Activated CD8-positive, alpha-beta T cell treated with anti-CD3 and anti-CD28 coated beads for 36 hours (primary cell): ENCODE results near the gene HELZ. TPM values are rescaled to one million over a fixed set of nuclear protein-coding genes. Genes with fewer than 3 reads are reported as not detected.

Experiments
- ATAC-seq: fragments of 200-7000 bp; cut with Tn5 transposase; one replicate; pipeline ENCODE4 v1.10.0; 2021; ENCODE audit warnings: mild to moderate bottlenecking, moderate library complexity
- CTCF ChIA-PET: fragments of 350-600 bp; sonication (Branson Sonifier 250); formaldehyde crosslinking; loops from one replicate; lab custom pipeline; 2021; ENCODE audit warnings: antibody characterized with exemption; lab: Charles Lee
- POLR2A ChIA-PET: fragments of 350-600 bp; sonication (Branson Sonifier 250); formaldehyde crosslinking; loops from one replicate; lab custom pipeline; 2021; ENCODE audit warnings: antibody characterized with exemption; lab: Charles Lee
- DNase-seq: peaks from one replicate; pipeline ENCODE4 v3.0.0-alpha.2; 2020
- H3K27ac Mint-ChIP-seq: one replicate; pipeline ENCODE4 v1.8.0; 2021; ENCODE audit warnings: mild to moderate bottlenecking, mixed read lengths
- H3K27me3 Mint-ChIP-seq: one replicate; pipeline ENCODE4 v1.8.0; 2021; ENCODE audit warnings: mixed read lengths
- H3K36me3 Mint-ChIP-seq: one replicate; pipeline ENCODE4 v1.8.0; 2021; ENCODE audit warnings: low read depth, mixed read lengths
- H3K4me1 Mint-ChIP-seq: one replicate; pipeline ENCODE4 v1.8.0; 2021; ENCODE audit warnings: low read depth, mixed read lengths
- H3K4me3 Mint-ChIP-seq: one replicate; pipeline ENCODE4 v1.8.0; 2021; ENCODE audit warnings: mild to moderate bottlenecking, moderate library complexity, mixed read lengths
- H3K9me3 Mint-ChIP-seq: one replicate; pipeline ENCODE4 v1.8.0; 2021; ENCODE audit warnings: mixed read lengths
- CTCF ChIP-seq: fragments of 200-600 bp; IDR thresholded peaks from one replicate; pipeline ENCODE4 v1.8.0; 2022; ENCODE audit warnings: antibody characterized with exemption, mild to moderate bottlenecking
- intact Hi-C: fragments of 100-400 bp; cut with micrococcal nuclease; formaldehyde crosslinking; loops from one replicate; pipeline ENCODE4 v1.10.0; 2022
- total RNA-seq, 2 experiments: library from RNA; stranded (reverse); gene quantifications; one replicate each; pipeline ENCODE4 v1.2.3, GENCODE V29; 2021

HELZ gene
- total RNA-seq, 2 experiments from 2014 or later, result 74.4 to 74.9 TPM

- ChIA-PET POLR2A (no interaction called here), CTCF (interaction anchor here (5.5 kb wide), 1 partner anchor 11 kb away, joined by 22 read pairs; no protein-coding TSS in a partner anchor)
- no peaks in the 10 kb centered on the region for H3K4me1 Mint-ChIP-seq
- no peaks in the 10 kb centered on the region for H3K36me3 Mint-ChIP-seq
- no peak overlapping the region for H3K27ac Mint-ChIP-seq
- ATAC-seq, result no peak
- no peak for DNase-seq
- no peak for TF ChIP-seq CTCF
- H3K4me3 Mint-ChIP-seq, result no peak overlapping the region
- intact Hi-C loops, result no loop called here
- H3K9me3 Mint-ChIP-seq, result no peaks in the 10 kb centered on the region
- no peaks in the 10 kb centered on the region for H3K27me3 Mint-ChIP-seq
These were observed 36.7 kb upstream of the HELZ start for GRCh38 chr17:67281743-67282142.

- H3K4me1 Mint-ChIP-seq, result no peaks in the 10 kb centered on the region
- ChIA-PET CTCF (interaction anchor here (5.5 kb wide), 1 partner anchor 12 kb away, joined by 22 read pairs; no protein-coding TSS in a partner anchor), POLR2A (no interaction called here)
- no peak overlapping the region for H3K27ac Mint-ChIP-seq
- intact Hi-C loops, result no loop called here
- no peaks in the 10 kb centered on the region for H3K27me3 Mint-ChIP-seq
- H3K4me3 Mint-ChIP-seq, result no peak overlapping the region
- H3K9me3 Mint-ChIP-seq, result no peaks in the 10 kb centered on the region
- DNase-seq (no peak), ATAC-seq (no peak)
- no peaks in the 10 kb centered on the region for H3K36me3 Mint-ChIP-seq
- TF ChIP-seq CTCF, result no peak
These were observed 36.1 kb upstream of the HELZ start for GRCh38 chr17:67281053-67281452.

- H3K4me3 Mint-ChIP-seq, result no peak overlapping the region
- POLR2A ChIA-PET, result no interaction called here
- intact Hi-C loops, result no loop called here
- H3K27me3 Mint-ChIP-seq, result no peaks in the 10 kb centered on the region
- CTCF ChIA-PET, result interaction anchor here (5.5 kb wide), 1 partner anchor 13 kb away, joined by 22 read pairs; no protein-coding TSS in a partner anchor
- no peaks in the 10 kb centered on the region for H3K4me1 Mint-ChIP-seq
- no peaks in the 10 kb centered on the region for H3K36me3 Mint-ChIP-seq
- TF ChIP-seq CTCF, result no peak
- no peaks in the 10 kb centered on the region for H3K9me3 Mint-ChIP-seq
- ATAC-seq (no peak), DNase-seq (no peak)
- no peak overlapping the region for H3K27ac Mint-ChIP-seq
These were observed 35.3 kb upstream of the HELZ start for GRCh38 chr17:67280279-67280678.

- DNase-seq (no peak), ATAC-seq (no peak)
- H3K4me1 Mint-ChIP-seq, result no peaks in the 10 kb centered on the region
- intact Hi-C loops, result no loop called here
- ChIA-PET CTCF (interaction anchor here (5.5 kb wide), 1 partner anchor 14 kb away, joined by 22 read pairs; no protein-coding TSS in a partner anchor), POLR2A (no interaction called here)
- H3K9me3 Mint-ChIP-seq, result no peaks in the 10 kb centered on the region
- no peaks in the 10 kb centered on the region for H3K36me3 Mint-ChIP-seq
- TF ChIP-seq CTCF, result no peak
- H3K27me3 Mint-ChIP-seq, result no peaks in the 10 kb centered on the region
- no peak overlapping the region for H3K27ac Mint-ChIP-seq
- no peak overlapping the region for H3K4me3 Mint-ChIP-seq
These were observed 34.1 kb upstream of the HELZ start for GRCh38 chr17:67279115-67279514.

GRCh38 chr17:67278363-67278762 is 33.4 kb upstream of the HELZ start:
- Mint-ChIP-seq H3K9me3 (no peaks in the 10 kb centered on the region), H3K27me3 (no peaks in the 10 kb centered on the region), H3K27ac (no peak overlapping the region), H3K4me1 (no peaks in the 10 kb centered on the region), H3K4me3 (no peak overlapping the region), H3K36me3 (no peaks in the 10 kb centered on the region)
- intact Hi-C loops, result no loop called here
- ChIA-PET POLR2A (no interaction called here), CTCF (no interaction called here)
- no peak for ATAC-seq
- no peak for TF ChIP-seq CTCF
- DNase-seq, result no peak
